IPS-15b (cell line): ENCODE results near the gene PKN2.

Experiments used
- H3K27me3 ChIP-seq: one replicate; pipeline ENCODE4 v1.6.1; 2013; ENCODE audit warnings: low read length; ENCODE audit not compliant: control insufficient read depth, insufficient read depth
- H3K36me3 ChIP-seq: one replicate; pipeline ENCODE4 v1.6.1; 2013; ENCODE audit warnings: low read length; ENCODE audit not compliant: control insufficient read depth, insufficient read depth
- H3K4me1 ChIP-seq: one replicate; pipeline ENCODE4 v1.6.1; 2013; ENCODE audit warnings: mild to moderate bottlenecking, low read length; ENCODE audit not compliant: control insufficient read depth, insufficient read depth
- H3K4me3 ChIP-seq: one replicate; pipeline ENCODE4 v1.5.1; 2013; ENCODE audit warnings: low read depth, low read length
- H3K9ac ChIP-seq: one replicate; pipeline ENCODE4 v1.6.1; 2013; ENCODE audit warnings: low read depth, mild to moderate bottlenecking, low read length
- H3K9me3 ChIP-seq: one replicate; pipeline ENCODE4 v1.6.1; 2013; ENCODE audit warnings: mild to moderate bottlenecking, low read length; ENCODE audit not compliant: control insufficient read depth, insufficient read depth

The PKN2 gene

GRCh38 chr1:88655685-88656299 lies 28.3 kb upstream of the PKN2 start:
- H3K27me3 ChIP-seq, result no peaks in the 10 kb centered on the region
- H3K4me3 ChIP-seq, result no peak overlapping the region
- H3K4me1 ChIP-seq, result no peaks in the 10 kb centered on the region
- H3K36me3 ChIP-seq, result no peaks in the 10 kb centered on the region
- H3K9ac ChIP-seq, result no peak overlapping the region
- H3K9me3 ChIP-seq, result no peaks in the 10 kb centered on the region

- H3K9me3 ChIP-seq, result no peaks in the 10 kb centered on the region
- no peaks in the 10 kb centered on the region for H3K27me3 ChIP-seq
- H3K4me3 ChIP-seq, result no peak overlapping the region
- H3K4me1 ChIP-seq, result peaks cover 4% of the 10 kb centered on the region
- H3K36me3 ChIP-seq, result no peaks in the 10 kb centered on the region
- H3K9ac ChIP-seq, result no peak overlapping the region
Observed at GRCh38 chr1:88658419-88658818, 25.7 kb upstream of the PKN2 start.

- Histone ChIP-seq H3K4me3 (no peak overlapping the region), H3K9ac (no peak overlapping the region), H3K27me3 (no peaks in the 10 kb centered on the region), H3K4me1 (peaks cover 4% of the 10 kb centered on the region), H3K36me3 (no peaks in the 10 kb centered on the region), H3K9me3 (no peaks in the 10 kb centered on the region)
Observed at GRCh38 chr1:88659552-88659951, 24.5 kb upstream of the PKN2 start.

GRCh38 chr1:88661188-88661587 lies 22.9 kb upstream of the PKN2 start:
- H3K36me3 ChIP-seq, result no peaks in the 10 kb centered on the region
- no peak overlapping the region for H3K9ac ChIP-seq
- H3K9me3 ChIP-seq, result no peaks in the 10 kb centered on the region
- H3K4me1 ChIP-seq, result peaks cover 4% of the 10 kb centered on the region
- H3K27me3 ChIP-seq, result no peaks in the 10 kb centered on the region
- H3K4me3 ChIP-seq, result no peak overlapping the region

GRCh38 chr1:88661951-88662699 lies 21.9 kb upstream of the PKN2 start:
- Histone ChIP-seq H3K9ac (no peak overlapping the region), H3K4me1 (peaks cover 4% of the 10 kb centered on the region), H3K9me3 (no peaks in the 10 kb centered on the region), H3K4me3 (no peak overlapping the region), H3K27me3 (no peaks in the 10 kb centered on the region), H3K36me3 (no peaks in the 10 kb centered on the region)

- no peak overlapping the region for H3K4me3 ChIP-seq
- H3K9ac ChIP-seq, result no peak overlapping the region
- H3K36me3 ChIP-seq, result no peaks in the 10 kb centered on the region
- no peaks in the 10 kb centered on the region for H3K9me3 ChIP-seq
- peaks cover 4% of the 10 kb centered on the region for H3K4me1 ChIP-seq
- H3K27me3 ChIP-seq, result no peaks in the 10 kb centered on the region
Observed at GRCh38 chr1:88662723-88663122, 21.4 kb upstream of the PKN2 start.

GRCh38 chr1:88668405-88668804 lies 15.7 kb upstream of the PKN2 start:
- Histone ChIP-seq H3K9ac (no peak overlapping the region), H3K4me3 (no peak overlapping the region), H3K27me3 (no peaks in the 10 kb centered on the region), H3K4me1 (no peaks in the 10 kb centered on the region), H3K36me3 (no peaks in the 10 kb centered on the region), H3K9me3 (no peaks in the 10 kb centered on the region)

GRCh38 chr1:88670462-88670861 lies 13.6 kb upstream of the PKN2 start:
- Histone ChIP-seq H3K9ac (no peak overlapping the region), H3K9me3 (no peaks in the 10 kb centered on the region), H3K36me3 (no peaks in the 10 kb centered on the region), H3K4me3 (no peak overlapping the region), H3K27me3 (no peaks in the 10 kb centered on the region), H3K4me1 (no peaks in the 10 kb centered on the region)

- no peaks in the 10 kb centered on the region for H3K36me3 ChIP-seq
- H3K27me3 ChIP-seq, result no peaks in the 10 kb centered on the region
- no peak overlapping the region for H3K4me3 ChIP-seq
- H3K9me3 ChIP-seq, result no peaks in the 10 kb centered on the region
- no peaks in the 10 kb centered on the region for H3K4me1 ChIP-seq
- H3K9ac ChIP-seq, result no peak overlapping the region
Observed at GRCh38 chr1:88673446-88673845, 10.6 kb upstream of the PKN2 start.

GRCh38 chr1:88678405-88678804 lies 5.7 kb upstream of the PKN2 start:
- Histone ChIP-seq H3K4me1 (peaks cover 5% of the 10 kb centered on the region), H3K9ac (no peak overlapping the region), H3K4me3 (no peak overlapping the region)

GRCh38 chr1:88680471-88680870 lies 3.6 kb upstream of the PKN2 start:
- no peak overlapping the region for H3K4me3 ChIP-seq
- H3K36me3 ChIP-seq, result no peaks in the 10 kb centered on the region
- H3K4me1 ChIP-seq, result peaks cover 5% of the 10 kb centered on the region
- no peak overlapping the region for H3K9ac ChIP-seq
- H3K9me3 ChIP-seq, result no peaks in the 10 kb centered on the region
- H3K27me3 ChIP-seq, result no peaks in the 10 kb centered on the region

More at GRCh38 chr1:88678405-88678804, 5.7 kb upstream of the PKN2 start:
- no peaks in the 10 kb centered on the region for H3K27me3 ChIP-seq
- H3K36me3 ChIP-seq, result no peaks in the 10 kb centered on the region
- H3K9me3 ChIP-seq, result no peaks in the 10 kb centered on the region

GRCh38 chr1:88680911-88681622 lies 3.0 kb upstream of the PKN2 start:
- Histone ChIP-seq H3K9ac (no peak overlapping the region), H3K4me3 (no peak overlapping the region), H3K4me1 (peaks cover 5% of the 10 kb centered on the region), H3K36me3 (no peaks in the 10 kb centered on the region), H3K27me3 (no peaks in the 10 kb centered on the region), H3K9me3 (no peaks in the 10 kb centered on the region)
